ENCODE results near the gene RASGEF1B. TPM values are rescaled to one million over a fixed set of nuclear protein-coding genes. Genes with fewer than 3 reads are reported as not detected.

The RASGEF1B gene
- total and polyA plus RNA-seq, 12 donors, result 5.6 to 27.2 (median 8.8) TPM

- 80 to 87% (median 82%) methylated on average over 1 of the region's 1 CpG for WGBS, 4 donors
- DNase-seq, result no peak
- intact Hi-C loops (cut with DNase I), result no loop called here
Observed at GRCh38 chr4:81378386-81378785, 93.3 kb downstream of the RASGEF1B start.

GRCh38 chr4:81377191-81377590 is 94.5 kb downstream of the RASGEF1B start:
- no peak overlapping the region for H3K27ac ChIP-seq
- WGBS, 4 donors, result 40 to 65% (median 48%) methylated on average over 1 of the region's 1 CpG
- intact Hi-C loops (cut with DNase I), result no loop called here

More at GRCh38 chr4:81378386-81378785, 93.3 kb downstream of the RASGEF1B start:
- Histone ChIP-seq H3K36me3 (replicated peaks in 1 of 2) (no peaks in the 10 kb centered on the region), H3K27me3 (peaks cover 12% of the 10 kb centered on the region), H3K4me3 (no peak overlapping the region), H3K27ac (no peak overlapping the region), H3K4me1 (replicated peaks in 1 of 2) (no peaks in the 10 kb centered on the region), H3K9me3 (replicated peaks in 1 of 3) (peaks cover 0 to 6% (median 0%) of the 10 kb centered on the region in 3 donors)
- TF ChIP-seq CTCF (IDR thresholded peaks at IDR 0.05), result no peak
- no peak for TF ChIP-seq POLR2A (IDR thresholded peaks at IDR 0.05)

GRCh38 chr4:81376720-81377119 is 95.0 kb downstream of the RASGEF1B start:
- DNase-seq, result no peak
- 68 to 83% (median 76%) methylated on average over 2 of the region's 2 CpGs for WGBS, 4 donors
- TF ChIP-seq POLR2A (IDR thresholded peaks at IDR 0.05) (no peak), CTCF (IDR thresholded peaks at IDR 0.05) (no peak)

More at GRCh38 chr4:81377191-81377590, 94.5 kb downstream of the RASGEF1B start:
- no peak for TF ChIP-seq CTCF (IDR thresholded peaks at IDR 0.05)
- TF ChIP-seq POLR2A (IDR thresholded peaks at IDR 0.05), result no peak
- Histone ChIP-seq H3K9me3 (replicated peaks in 1 of 3) (peaks cover 0 to 6% (median 0%) of the 10 kb centered on the region in 3 donors), H3K27me3 (peaks cover 9% of the 10 kb centered on the region), H3K36me3 (replicated peaks in 1 of 2) (no peaks in the 10 kb centered on the region), H3K4me3 (no peak overlapping the region), H3K4me1 (replicated peaks in 1 of 2) (no peaks in the 10 kb centered on the region)
- DNase-seq, result no peak

More at GRCh38 chr4:81376720-81377119, 95.0 kb downstream of the RASGEF1B start:
- intact Hi-C loops (cut with DNase I), result no loop called here
- Histone ChIP-seq H3K9me3 (replicated peaks in 1 of 3) (peaks cover 0 to 6% (median 0%) of the 10 kb centered on the region in 3 donors), H3K27ac (no peak overlapping the region), H3K36me3 (replicated peaks in 1 of 2) (no peaks in the 10 kb centered on the region), H3K4me3 (no peak overlapping the region), H3K4me1 (replicated peaks in 1 of 2) (no peaks in the 10 kb centered on the region), H3K27me3 (peaks cover 9% of the 10 kb centered on the region)
